Measurements from ENCODE around the gene NAT14. TPM values are rescaled to one million over a fixed set of nuclear protein-coding genes. Genes with fewer than 3 reads are reported as not detected.

The NAT14 gene
- polyA plus RNA-seq, 1 experiment: 19.4 TPM

- peak overlapping the region; percentile 68 for H3K27ac ChIP-seq (ENCODE audit: low read depth, low read length)
- ChIA-PET CTCF (interaction anchor here (1.2 kb wide), 1 partner anchor 87 kb away, joined by 6 read pairs; no protein-coding TSS in a partner anchor), POLR2A (interaction anchor here (0.6 to 1.2 kb wide), 4 partner anchors 9 to 105 kb away, joined by 4 to 6 read pairs (median 4); partner anchors contain the start of genes FIZ1, ZNF524, ZNF784 and ZNF865)
- H3K4me3 ChIP-seq (ENCODE audit: low read depth, low read length): no peak overlapping the region
- no peaks in the 10 kb centered on the region for H3K9me3 ChIP-seq (ENCODE audit: control insufficient read depth, insufficient read depth, low read length)
- H3K27me3 ChIP-seq (ENCODE audit: control insufficient read depth, insufficient read depth, low read length): no peaks in the 10 kb centered on the region
- DNase-seq (ENCODE audit: low read depth, low spot score): peak; percentile 71
- TF ChIP-seq CTCF (IDR thresholded peaks at IDR 0.05; ENCODE audit: low read depth, low read length): no peak
Observed at GRCh38 chr19:55519451-55520311, 34.7 kb downstream of the NAT14 start.

- ChIA-PET CTCF (interaction anchor here (0.5 to 1.2 kb wide), 2 partner anchors 53 to 86 kb away, joined by 4 to 6 read pairs; no protein-coding TSS in a partner anchor), POLR2A (interaction anchor here (1.1 to 1.2 kb wide), 2 partner anchors 79 to 104 kb away, joined by 5 to 6 read pairs; partner anchors contain the start of genes FIZ1, ZNF524 and ZNF784)
- no peaks in the 10 kb centered on the region for H3K9me3 ChIP-seq (ENCODE audit: control insufficient read depth, insufficient read depth, low read length)
- no peaks in the 10 kb centered on the region for H3K27me3 ChIP-seq (ENCODE audit: control insufficient read depth, insufficient read depth, low read length)
- no peak overlapping the region for H3K4me3 ChIP-seq (ENCODE audit: low read depth, low read length)
- no peak for DNase-seq (ENCODE audit: low read depth, low spot score)
- no peak for TF ChIP-seq CTCF (IDR thresholded peaks at IDR 0.05; ENCODE audit: low read depth, low read length)
- H3K27ac ChIP-seq (ENCODE audit: low read depth, low read length): no peak overlapping the region
Observed at GRCh38 chr19:55520691-55521292, 35.8 kb downstream of the NAT14 start.

- TF ChIP-seq CTCF (IDR thresholded peaks at IDR 0.05; ENCODE audit: low read depth, low read length): no peak
- CTCF ChIA-PET: interaction anchor here (0.6 to 1.5 kb wide), 3 partner anchors 9 to 81 kb away, joined by 3 to 5 read pairs (median 4); no protein-coding TSS in a partner anchor
- H3K27me3 ChIP-seq (ENCODE audit: control insufficient read depth, insufficient read depth, low read length): no peaks in the 10 kb centered on the region
- H3K9me3 ChIP-seq (ENCODE audit: control insufficient read depth, insufficient read depth, low read length): no peaks in the 10 kb centered on the region
- POLR2A ChIA-PET: interaction anchor here (0.8 to 1.3 kb wide), 4 partner anchors 21 to 79 kb away, joined by 3 to 8 read pairs (median 4); partner anchors contain the start of genes FIZ1 and ZNF865
- no peak for DNase-seq (ENCODE audit: low read depth, low spot score)
- no peak overlapping the region for H3K4me3 ChIP-seq (ENCODE audit: low read depth, low read length)
- H3K27ac ChIP-seq (ENCODE audit: low read depth, low read length): no peak overlapping the region
Observed at GRCh38 chr19:55525289-55526101, 40.5 kb downstream of the NAT14 start.

- no peak for DNase-seq (ENCODE audit: low read depth, low spot score)
- POLR2A ChIA-PET: interaction anchor here (0.6 to 1.3 kb wide), 7 partner anchors 22 to 98 kb away, joined by 3 to 9 read pairs (median 5); partner anchors contain the start of genes FIZ1, ZNF784 and ZNF865
- Histone ChIP-seq H3K4me3 (ENCODE audit: low read depth, low read length) (no peak overlapping the region), H3K27me3 (ENCODE audit: control insufficient read depth, insufficient read depth, low read length) (no peaks in the 10 kb centered on the region), H3K27ac (ENCODE audit: low read depth, low read length) (no peak overlapping the region), H3K9me3 (ENCODE audit: control insufficient read depth, insufficient read depth, low read length) (no peaks in the 10 kb centered on the region)
- CTCF ChIA-PET: interaction anchor here (1.5 kb wide), 2 partner anchors 10 to 80 kb away, joined by 4 to 5 read pairs; no protein-coding TSS in a partner anchor
- no peak for TF ChIP-seq CTCF (IDR thresholded peaks at IDR 0.05; ENCODE audit: low read depth, low read length)
Observed at GRCh38 chr19:55526216-55527196, 41.5 kb downstream of the NAT14 start.
